Fibroblast of gingiva (primary cell): ENCODE measurements around the gene GUSB.
"Not testable (repeated sequence)": the region's sequence is repeated elsewhere in the genome, so short reads cannot be mapped to it uniquely, and the experiment has no call there.

Experiments
- DNase-seq: peaks from one replicate; pipeline ENCODE4 v3.0.0-alpha.2; 2011; ENCODE audit warnings: low read depth

Gene GUSB

GRCh38 chr7:65975814-65976445 is 6.1 kb downstream of the GUSB start:
- no peak for DNase-seq

GRCh38 chr7:65974876-65975275 is 7.1 kb downstream of the GUSB start:
- no peak for DNase-seq

GRCh38 chr7:65974191-65974801 is 7.7 kb downstream of the GUSB start:
- DNase-seq, result no peak

GRCh38 chr7:65972976-65973375 is 9.0 kb downstream of the GUSB start:
- no peak for DNase-seq

DNA sequence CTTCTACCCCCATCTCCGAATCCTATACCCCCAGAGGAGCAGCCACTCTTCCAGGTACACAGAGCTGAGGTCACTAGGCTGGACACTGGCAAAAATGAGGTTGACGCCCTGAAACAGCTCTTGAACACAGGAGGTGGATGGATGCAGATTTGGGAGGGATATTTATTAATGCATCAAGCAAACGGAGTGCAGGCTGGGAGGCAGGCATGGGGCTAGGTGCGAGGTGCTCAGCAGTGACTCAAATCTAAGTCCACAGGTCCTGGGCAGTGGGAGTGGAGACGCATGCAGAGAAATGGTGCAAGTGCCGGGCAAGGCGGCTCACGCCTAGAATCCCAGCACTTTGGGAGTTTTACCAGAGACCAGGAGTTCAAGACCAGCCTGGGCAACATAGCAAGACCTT is 11.0 kb downstream of the GUSB start:
- no peak for DNase-seq

GRCh38 chr7:65968256-65969185 is 13.5 kb downstream of the GUSB start:
- DNase-seq, result no peak

GRCh38 chr7:65967361-65968155 is 14.5 kb downstream of the GUSB start:
- no peak for DNase-seq

GRCh38 chr7:65966146-65966545 is 15.9 kb downstream of the GUSB start:
- DNase-seq, result no peak

- DNase-seq, result not testable (repeated sequence)
Measured at GRCh38 chr7:65964671-65965070, 17.3 kb downstream of the GUSB start.

GRCh38 chr7:65962033-65962432 is 20.0 kb downstream of the GUSB start:
- no peak for DNase-seq

DNA sequence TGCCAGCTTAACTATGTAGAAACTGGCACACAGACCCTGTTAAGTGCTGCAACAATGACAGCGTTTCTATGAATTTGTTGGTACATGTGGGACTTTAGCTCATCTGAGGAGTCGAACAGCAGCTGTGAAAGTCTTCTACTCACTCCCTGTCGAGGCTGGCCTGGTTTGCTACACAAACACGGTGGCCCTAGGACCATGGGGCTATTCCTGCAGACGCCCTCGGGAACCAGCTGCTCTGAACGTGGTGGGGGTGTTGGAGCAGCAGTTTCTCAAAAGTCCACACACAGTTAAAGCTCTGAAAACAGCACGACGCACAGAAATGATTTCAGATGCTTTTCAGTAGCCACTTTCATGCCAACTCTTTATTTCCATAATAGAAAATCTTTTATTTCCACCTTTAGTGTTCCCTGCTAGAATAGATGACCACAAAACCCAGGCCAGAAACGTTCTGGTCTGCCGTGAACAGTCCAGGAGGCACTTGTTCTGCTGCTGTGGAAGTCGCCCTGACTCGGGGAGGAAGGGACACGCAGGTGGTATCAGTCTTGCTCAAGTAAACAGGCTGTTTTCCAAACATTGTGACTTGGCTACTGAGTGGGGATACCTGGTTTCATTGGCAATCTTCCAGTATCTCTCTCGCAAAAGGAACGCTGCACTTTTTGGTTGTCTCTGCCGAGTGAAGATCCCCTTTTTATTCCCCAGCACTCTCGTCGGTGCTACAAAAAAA is 21.5 kb downstream of the GUSB start:
- no peak for DNase-seq

DNA sequence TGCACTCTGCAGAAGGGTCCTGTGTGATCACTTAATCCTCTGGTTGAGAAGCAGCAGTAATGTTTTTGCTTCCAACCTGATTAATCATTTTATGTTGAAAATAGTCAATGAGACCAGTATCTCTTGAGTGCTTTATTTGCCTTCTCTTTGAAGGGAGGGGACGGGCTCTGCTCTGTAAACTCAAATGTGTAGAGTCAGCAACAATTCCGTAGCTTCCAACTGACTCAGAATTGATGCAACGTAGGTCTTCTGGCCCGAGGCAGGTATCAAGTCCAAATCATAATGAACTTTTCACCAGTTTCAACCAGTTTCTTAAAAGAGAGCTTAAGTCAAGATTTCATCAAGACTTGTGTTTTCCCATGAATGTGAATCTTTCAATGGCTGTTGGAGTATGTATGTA is 26.3 kb downstream of the GUSB start:
- no peak for DNase-seq

GRCh38 chr7:65953890-65954450 is 28.0 kb downstream of the GUSB start:
- no peak for DNase-seq

- DNase-seq, result no peak
Measured at GRCh38 chr7:65953001-65953720, 28.9 kb downstream of the GUSB start.

GRCh38 chr7:65951837-65952578 is 30.0 kb downstream of the GUSB start:
- DNase-seq, result no peak

DNA sequence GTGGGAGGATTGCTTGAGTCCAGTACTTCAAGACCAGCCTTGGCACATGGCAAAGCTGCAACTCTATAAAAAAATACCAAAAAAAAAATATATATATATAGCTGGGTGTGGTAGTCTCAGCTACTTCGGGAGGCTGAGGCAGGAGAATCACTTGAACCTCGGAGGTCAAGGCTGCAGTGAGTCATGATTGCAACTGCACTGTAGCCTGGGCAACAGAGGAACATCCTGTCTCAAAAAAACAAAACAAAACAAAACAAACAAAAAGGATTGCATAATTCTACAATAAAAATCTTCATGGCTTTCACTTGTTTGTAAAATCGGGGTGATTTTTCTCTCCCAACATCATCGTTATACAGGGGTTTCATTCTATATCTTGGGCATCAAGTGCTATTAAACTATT is 35.1 kb downstream of the GUSB start:
- peak; percentile 74 for DNase-seq

- DNase-seq, result not testable (repeated sequence)
Measured at GRCh38 chr7:65945787-65946186, 36.2 kb downstream of the GUSB start.

DNA sequence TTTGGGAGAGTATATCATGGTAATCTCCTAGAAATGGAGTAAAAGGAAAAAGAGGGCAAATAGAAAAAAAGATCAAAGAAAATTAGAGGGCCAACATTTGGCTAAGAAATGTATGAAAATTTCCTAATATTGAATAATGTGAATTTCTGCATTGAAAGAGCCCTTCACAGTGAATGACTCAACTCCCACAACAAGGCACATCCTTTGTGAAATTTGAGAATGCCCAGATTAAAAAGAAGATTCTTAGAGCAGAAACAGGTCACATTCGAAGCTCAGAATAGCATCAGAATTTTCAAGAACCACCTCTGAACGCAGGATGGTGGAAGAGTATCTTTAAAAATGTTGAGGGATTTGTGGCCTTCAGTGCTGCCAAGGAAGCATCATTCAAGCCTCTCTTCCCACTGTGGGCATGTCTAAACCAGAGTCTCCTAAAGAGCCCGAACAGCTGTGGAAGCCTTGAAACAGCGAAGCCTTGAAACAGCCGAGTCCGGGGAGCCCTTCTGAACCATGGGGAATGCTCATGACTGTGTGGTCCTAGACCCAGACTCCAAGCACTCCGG is 43.6 kb downstream of the GUSB start:
- peak; percentile 9 for DNase-seq

DNA sequence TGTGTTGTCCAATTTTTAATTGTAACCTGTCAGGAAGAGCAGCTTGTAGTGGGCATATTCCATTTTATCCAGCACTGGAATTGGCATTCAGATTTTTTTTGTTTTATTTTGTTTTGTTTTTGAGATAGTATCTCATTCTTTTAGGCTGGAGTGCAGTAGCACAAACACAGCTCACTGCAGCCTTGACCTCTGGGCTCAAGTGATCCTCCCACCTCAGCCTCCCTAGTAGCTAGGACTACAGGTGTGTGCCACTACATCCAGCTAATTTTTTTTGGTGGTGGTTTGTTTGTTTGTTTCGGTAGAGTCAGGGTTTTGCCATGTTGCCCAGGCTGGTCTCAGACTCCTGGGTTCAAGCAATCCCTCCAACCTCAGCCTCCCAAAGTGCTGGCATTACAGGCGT is 44.7 kb downstream of the GUSB start:
- no peak for DNase-seq
